ENCODE data around the gene VASH1. TPM values are rescaled to one million over a fixed set of nuclear protein-coding genes. Genes with fewer than 3 reads are reported as not detected.

Gene VASH1
- total RNA-seq, 1 experiment from 2014 or later, result 4.3 TPM

- no TSS peak for BruUV-seq (replicated peaks)
- H2AFZ ChIP-seq, result no peak overlapping the region
- H4K20me1 ChIP-seq (ENCODE audit: insufficient read depth), result no peaks in the 10 kb centered on the region
- H3K79me2 ChIP-seq (ENCODE audit: low read depth), result no peaks in the 10 kb centered on the region
- H3K9me2 ChIP-seq (ENCODE audit: insufficient read depth), result no peaks in the 10 kb centered on the region
- peaks cover 97% of the 10 kb centered on the region for H3K27me3 ChIP-seq (ENCODE audit: insufficient read depth, low read depth)
- intact Hi-C loops (cut with micrococcal nuclease; ENCODE audit: unreplicated experiment), result no loop called here
- no peak overlapping the region for H3K27ac ChIP-seq
- H3K36me3 ChIP-seq (ENCODE audit: low read depth), result no peaks in the 10 kb centered on the region
- CTCF ChIA-PET, result interaction anchor here (0.7 kb wide), 1 partner anchor 53 kb away, joined by 3 read pairs; no protein-coding TSS in a partner anchor
- TF ChIP-seq, protein P1, sequence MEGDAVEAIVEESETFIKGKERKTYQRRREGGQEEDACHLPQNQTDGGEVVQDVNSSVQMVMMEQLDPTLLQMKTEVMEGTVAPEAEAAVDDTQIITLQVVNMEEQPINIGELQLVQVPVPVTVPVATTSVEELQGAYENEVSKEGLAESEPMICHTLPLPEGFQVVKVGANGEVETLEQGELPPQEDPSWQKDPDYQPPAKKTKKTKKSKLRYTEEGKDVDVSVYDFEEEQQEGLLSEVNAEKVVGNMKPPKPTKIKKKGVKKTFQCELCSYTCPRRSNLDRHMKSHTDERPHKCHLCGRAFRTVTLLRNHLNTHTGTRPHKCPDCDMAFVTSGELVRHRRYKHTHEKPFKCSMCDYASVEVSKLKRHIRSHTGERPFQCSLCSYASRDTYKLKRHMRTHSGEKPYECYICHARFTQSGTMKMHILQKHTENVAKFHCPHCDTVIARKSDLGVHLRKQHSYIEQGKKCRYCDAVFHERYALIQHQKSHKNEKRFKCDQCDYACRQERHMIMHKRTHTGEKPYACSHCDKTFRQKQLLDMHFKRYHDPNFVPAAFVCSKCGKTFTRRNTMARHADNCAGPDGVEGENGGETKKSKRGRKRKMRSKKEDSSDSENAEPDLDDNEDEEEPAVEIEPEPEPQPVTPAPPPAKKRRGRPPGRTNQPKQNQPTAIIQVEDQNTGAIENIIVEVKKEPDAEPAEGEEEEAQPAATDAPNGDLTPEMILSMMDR (conservative IDR thresholded peaks at IDR 0.05), result no peak
- TF ChIP-seq EZH2 (IDR thresholded peaks at IDR 0.05; ENCODE audit: low read depth), result no peak
- no peak overlapping the region for H3K4me3 ChIP-seq
- no peaks in the 10 kb centered on the region for H3K9me3 ChIP-seq (ENCODE audit: insufficient read depth, low read depth)
- POLR2A ChIA-PET (ENCODE audit: unreplicated experiment), result no interaction called here
- no peaks in the 10 kb centered on the region for H3K4me1 ChIP-seq (replicated peaks; ENCODE audit: insufficient read depth)
- no peak for DNase-seq
- H3F3A ChIP-seq (ENCODE audit: insufficient read depth, low read depth), result no peaks in the 10 kb centered on the region
- H3K4me2 ChIP-seq, result no peak overlapping the region
Observed at GRCh38 chr14:76717508-76718290, 43.6 kb upstream of the VASH1 start.

DNA sequence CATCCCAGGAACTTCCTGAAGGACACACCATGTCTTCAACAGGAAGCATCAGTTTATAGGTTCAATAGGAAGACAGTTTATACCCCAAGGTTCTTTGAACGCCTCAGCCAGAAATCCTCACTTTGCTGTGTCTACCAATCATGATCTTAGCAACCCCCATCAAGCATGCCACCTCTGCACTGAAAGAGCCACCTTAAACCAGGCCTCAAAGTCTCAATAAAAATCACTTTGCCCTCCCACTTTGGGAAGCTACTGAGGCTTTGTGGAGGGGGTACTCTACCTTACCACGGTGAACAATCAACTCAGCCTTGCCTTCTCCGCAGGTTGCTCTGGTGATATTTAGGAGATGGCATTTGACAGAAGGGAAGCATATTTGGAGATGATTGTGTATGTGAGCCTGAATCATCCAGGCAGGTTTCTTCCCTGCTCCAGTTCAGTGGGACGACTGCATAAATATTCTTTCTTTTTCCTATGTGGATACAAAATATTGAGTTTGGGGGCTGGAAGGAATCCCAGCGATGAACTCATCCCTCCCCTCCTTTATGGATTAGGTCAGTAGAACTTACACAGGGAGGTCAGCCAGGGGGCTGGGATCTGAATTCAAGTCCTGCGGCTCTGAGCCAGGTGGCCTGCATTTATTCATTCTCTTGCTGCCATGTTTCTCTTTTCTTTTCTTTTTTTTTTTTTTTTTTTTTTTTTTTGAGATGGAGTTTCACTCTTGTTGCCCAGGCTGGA, 42.8 kb upstream of the VASH1 start:
- intact Hi-C loops (cut with micrococcal nuclease; ENCODE audit: unreplicated experiment), result no loop called here
- no peak overlapping the region for H3K27ac ChIP-seq
- H3K27me3 ChIP-seq (ENCODE audit: insufficient read depth, low read depth), result peaks cover 97% of the 10 kb centered on the region
- no peak for DNase-seq
- no peaks in the 10 kb centered on the region for H3K4me1 ChIP-seq (replicated peaks; ENCODE audit: insufficient read depth)
- H3K36me3 ChIP-seq (ENCODE audit: low read depth), result no peaks in the 10 kb centered on the region
- H4K20me1 ChIP-seq (ENCODE audit: insufficient read depth), result no peaks in the 10 kb centered on the region
- POLR2A ChIA-PET (ENCODE audit: unreplicated experiment), result no interaction called here
- no TSS peak for BruUV-seq (replicated peaks)
- H2AFZ ChIP-seq, result no peak overlapping the region
- TF ChIP-seq, protein P1 (conservative IDR thresholded peaks at IDR 0.05), result no peak
- TF ChIP-seq EZH2 (IDR thresholded peaks at IDR 0.05; ENCODE audit: low read depth), result no peak
- H3K9me3 ChIP-seq (ENCODE audit: insufficient read depth, low read depth), result no peaks in the 10 kb centered on the region
- no peak overlapping the region for H3K4me2 ChIP-seq
- H3K9me2 ChIP-seq (ENCODE audit: insufficient read depth), result no peaks in the 10 kb centered on the region
- H3K79me2 ChIP-seq (ENCODE audit: low read depth), result no peaks in the 10 kb centered on the region
- CTCF ChIA-PET, result interaction anchor here (0.7 kb wide), 1 partner anchor 228 kb away, joined by 11 read pairs; no protein-coding TSS in a partner anchor
- no peaks in the 10 kb centered on the region for H3F3A ChIP-seq (ENCODE audit: insufficient read depth, low read depth)
- no peak overlapping the region for H3K4me3 ChIP-seq

GRCh38 chr14:76719666-76720065, 41.6 kb upstream of the VASH1 start:
- no peaks in the 10 kb centered on the region for H3K79me2 ChIP-seq (ENCODE audit: low read depth)
- intact Hi-C loops (cut with micrococcal nuclease; ENCODE audit: unreplicated experiment), result no loop called here
- ChIA-PET POLR2A (ENCODE audit: unreplicated experiment) (no interaction called here), CTCF (no interaction called here)
- no peaks in the 10 kb centered on the region for H3K9me3 ChIP-seq (ENCODE audit: insufficient read depth, low read depth)
- H3K27me3 ChIP-seq (ENCODE audit: insufficient read depth, low read depth), result peaks cover 97% of the 10 kb centered on the region
- H3K4me2 ChIP-seq, result no peak overlapping the region
- TF ChIP-seq EZH2 (IDR thresholded peaks at IDR 0.05; ENCODE audit: low read depth), result no peak
- TF ChIP-seq, protein P1 (conservative IDR thresholded peaks at IDR 0.05), result no peak
- no TSS peak for BruUV-seq (replicated peaks)
- H3F3A ChIP-seq (ENCODE audit: insufficient read depth, low read depth), result no peaks in the 10 kb centered on the region
- no peaks in the 10 kb centered on the region for H3K9me2 ChIP-seq (ENCODE audit: insufficient read depth)
- DNase-seq, result no peak
- H3K4me1 ChIP-seq (replicated peaks; ENCODE audit: insufficient read depth), result no peaks in the 10 kb centered on the region
- H3K4me3 ChIP-seq, result no peak overlapping the region
- no peak overlapping the region for H2AFZ ChIP-seq
- H3K27ac ChIP-seq, result no peak overlapping the region
- no peaks in the 10 kb centered on the region for H3K36me3 ChIP-seq (ENCODE audit: low read depth)
- H4K20me1 ChIP-seq (ENCODE audit: insufficient read depth), result no peaks in the 10 kb centered on the region
